Measurements from ENCODE around the gene ITPR3.
A peak's percentile ranks its signal among the peaks of the same experiment; 100 is the strongest.

The ITPR3 gene

DNA sequence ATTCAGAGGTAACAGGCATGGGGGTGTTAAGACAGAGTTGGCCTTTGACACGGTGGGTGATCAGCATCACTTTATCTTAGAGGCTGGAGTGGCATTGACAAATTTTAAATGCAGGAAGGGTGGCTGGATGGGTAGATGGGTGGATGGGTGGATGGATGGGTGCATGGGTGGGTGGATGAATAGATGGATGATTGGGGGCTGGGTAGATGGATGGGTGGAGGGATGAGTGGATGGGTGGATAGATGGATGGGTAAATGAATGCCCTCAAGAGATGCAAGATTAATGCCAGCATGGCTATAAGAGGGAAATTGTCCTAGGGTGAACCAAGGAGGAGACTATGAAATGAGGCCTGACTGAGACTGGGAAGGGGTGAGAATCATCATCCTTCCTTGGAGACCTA lies 18.4 kb downstream of the ITPR3 start:
- DNase-seq = no peak

DNA sequence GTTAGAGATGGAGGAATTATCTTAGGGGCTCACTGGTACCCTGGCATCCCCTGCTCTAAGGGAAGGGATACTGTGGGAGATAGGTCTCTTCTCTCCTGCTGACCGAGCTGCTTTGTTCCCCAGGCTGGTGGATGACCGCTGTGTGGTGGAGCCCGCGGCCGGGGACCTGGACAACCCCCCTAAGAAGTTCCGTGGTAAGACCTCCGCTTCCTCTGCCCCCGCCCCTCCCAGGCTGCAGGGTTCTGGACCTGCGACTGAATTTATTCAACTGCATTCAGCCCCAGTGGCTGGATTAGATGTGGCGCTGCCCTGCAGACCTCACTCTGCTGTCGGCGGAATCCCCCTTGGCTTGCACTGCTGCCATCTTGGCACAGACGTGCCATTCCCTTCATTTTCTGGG lies 19.2 kb downstream of the ITPR3 start:
- DNase-seq = no peak

DNA sequence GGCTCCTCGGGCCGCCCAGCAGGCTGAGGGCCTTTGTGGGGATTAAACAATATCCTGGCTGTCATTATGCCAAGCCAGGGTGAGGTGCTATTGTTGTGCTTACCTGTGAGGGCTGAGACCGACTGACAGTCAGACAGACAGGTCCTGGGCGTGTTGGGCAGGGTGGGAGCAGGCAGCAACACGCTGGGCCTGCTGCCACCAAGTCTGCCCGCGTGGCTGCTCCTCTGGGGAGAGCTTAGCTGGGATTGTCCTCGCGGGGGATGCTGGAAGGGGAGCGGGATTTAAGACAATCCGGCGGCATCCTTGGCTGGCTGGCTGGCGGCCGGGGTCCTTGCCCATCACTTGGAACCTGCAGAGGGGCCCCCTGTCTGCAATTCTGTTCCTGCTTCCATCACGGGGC lies 20.0 kb downstream of the ITPR3 start:
- no peak for DNase-seq

DNA sequence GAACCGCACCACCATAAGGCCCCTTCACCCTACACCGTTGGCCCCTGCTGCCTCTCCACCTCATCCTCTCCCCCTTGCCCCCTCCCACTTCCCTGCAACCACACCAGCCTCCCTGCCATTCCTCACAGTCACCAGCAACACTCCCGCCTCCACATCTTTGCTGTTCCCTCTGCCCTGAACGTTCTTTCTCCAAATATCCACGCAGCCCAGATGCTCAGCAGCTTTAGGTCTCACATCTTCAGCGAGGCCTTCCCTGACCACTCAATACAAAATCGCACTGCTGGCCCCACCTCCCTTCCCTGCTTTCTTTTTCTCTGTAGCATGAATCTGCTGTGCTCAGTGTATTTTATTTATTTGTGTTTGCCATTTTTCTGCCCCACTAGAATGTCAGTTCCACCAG lies 20.5 kb downstream of the ITPR3 start:
- DNase-seq = no peak

DNA sequence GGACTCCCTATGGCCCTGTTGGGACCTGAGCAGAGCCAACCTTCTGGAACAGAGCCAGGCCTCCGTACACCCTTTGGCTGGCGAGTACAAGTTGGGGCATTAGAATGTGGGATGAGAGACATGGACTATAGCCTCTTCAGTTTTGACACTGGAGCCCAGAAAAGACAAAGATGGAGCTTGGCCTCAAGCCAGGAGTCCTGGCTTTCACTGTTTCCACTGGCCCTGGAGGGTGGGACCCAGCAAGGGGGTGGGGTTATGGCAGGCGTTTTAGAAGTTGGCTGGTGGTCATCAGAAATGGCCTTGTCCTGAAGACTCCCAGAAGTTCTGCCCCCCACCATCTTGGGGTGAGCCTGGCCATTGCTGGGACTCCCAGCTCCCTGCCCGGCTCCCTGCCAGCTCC lies 21.8 kb downstream of the ITPR3 start:
- DNase-seq = no peak

DNA sequence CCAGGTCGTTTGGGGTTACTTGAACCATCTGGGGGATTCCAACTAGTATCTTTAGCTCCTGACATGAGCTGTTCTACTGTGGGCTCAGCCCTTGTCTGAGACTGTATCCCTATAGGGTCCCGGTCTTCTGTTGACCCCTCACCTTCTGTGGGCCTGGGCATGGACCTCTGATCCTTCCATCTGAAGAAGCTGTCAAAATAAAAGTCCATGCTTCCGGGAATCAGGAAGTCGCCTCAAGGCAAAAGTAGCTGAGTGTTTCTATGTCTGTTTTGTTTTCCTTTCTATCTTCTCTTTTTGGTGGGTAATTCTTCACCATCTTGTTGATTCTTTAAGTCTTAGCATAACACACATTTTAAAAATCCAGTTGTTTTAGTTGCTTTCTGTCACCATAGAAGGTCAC lies 30.3 kb downstream of the ITPR3 start:
- DNase-seq = no peak

DNA sequence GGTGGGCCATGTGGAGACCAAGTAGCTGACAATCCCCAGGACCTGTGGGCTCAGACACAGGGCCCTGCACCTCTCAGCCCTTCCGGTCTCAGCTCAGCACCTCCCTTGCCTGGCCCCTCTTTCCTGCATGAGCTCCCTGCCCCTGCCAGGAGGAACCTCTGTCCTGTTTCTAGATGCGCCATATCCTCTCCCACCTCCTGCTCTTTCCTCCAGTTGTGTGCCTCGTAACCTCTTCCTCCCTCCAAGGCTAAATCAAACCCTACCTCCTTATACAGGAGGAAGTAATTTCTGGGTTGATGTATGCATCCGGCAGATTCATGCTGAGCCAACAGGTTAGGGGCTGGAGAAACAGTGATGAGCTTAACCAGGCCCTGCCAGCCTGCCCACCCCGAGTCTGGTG lies 30.9 kb downstream of the ITPR3 start:
- DNase-seq = no peak

DNA sequence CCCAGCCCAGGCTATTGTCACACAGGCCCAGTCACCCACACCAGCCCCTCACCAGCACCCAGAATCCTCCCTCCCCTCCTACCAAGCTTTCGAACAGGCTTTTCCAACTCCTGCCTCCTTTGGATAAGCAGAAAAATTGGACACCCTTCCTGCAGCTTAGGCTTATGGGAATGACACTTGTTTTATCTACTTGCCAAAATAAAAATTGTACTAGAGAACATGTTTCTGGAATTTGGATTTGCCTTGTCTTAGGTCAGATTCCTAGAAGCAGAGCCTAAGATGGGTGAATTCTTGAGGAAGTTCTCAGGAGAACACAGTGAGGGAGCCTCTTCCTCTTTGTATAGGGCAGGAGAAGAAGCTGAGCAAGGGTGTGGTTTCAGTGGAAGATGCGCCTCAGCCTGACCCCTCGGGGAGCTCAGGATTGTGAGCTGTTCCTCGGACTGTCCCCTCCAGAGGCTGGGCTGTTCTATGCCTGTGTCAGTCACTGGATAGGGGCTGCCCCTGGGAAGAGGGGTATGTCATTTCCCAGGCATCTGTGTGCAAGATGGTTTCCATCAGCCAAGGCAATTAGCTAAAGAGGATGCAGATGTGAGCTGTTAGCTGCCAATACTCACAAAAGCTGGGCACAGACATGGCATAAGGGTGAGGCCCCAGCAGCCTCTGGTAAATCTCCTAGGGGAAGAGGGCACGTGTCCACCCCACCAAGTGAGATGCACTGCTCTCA lies 33.9 kb downstream of the ITPR3 start:
- DNase-seq = peak; percentile 24 to 57 (median 35)

DNA sequence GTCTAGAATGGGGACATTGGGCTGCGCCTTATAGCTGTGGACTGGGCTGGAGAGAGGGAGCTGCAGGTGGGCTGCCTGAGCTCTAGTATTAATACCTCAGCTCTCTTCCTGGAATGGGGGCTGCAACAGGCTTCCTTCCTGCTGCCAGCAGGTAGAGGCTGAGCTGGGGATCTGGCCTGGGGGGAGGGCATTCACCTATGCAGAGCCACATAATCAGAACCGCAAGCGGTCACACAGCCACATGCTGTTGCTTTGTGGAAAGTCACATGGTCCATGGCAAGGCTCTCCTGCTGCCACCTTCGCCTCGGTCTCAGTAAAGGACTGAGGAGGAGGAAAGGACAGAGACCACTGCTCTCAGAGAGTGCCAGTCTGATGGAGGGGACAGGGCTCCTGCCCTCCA lies 35.7 kb downstream of the ITPR3 start:
- DNase-seq = no peak

DNA sequence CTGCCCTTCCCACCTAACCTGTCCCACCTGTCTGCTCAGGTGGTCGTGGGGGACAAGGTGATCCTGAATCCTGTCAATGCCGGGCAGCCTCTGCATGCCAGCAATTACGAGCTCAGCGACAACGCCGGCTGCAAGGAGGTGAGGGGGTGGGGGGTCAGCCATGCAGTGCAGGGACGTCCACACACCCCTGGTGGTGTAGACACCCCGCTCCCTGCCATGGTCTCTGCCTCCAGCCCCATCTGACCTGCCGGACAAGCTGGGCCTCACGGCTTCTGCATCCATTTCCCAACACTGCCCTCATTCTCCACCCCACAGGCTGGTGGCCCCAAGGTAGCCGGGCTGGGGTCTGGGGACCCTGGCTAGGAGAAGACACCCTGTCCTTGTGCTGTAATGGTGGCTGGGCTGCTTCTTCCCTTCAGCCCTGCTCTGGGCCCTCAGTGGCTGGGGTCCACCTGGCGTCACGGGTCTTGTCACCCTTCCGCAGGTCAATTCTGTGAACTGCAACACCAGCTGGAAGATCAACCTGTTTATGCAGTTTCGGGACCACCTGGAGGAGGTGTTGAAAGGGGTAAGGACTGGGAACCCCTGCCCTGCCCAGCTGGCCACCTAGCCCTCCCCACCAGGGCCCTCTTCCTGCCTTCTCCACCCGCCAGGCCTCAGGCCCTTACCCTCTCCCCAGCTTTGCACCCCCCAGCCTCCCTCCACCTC lies 38.0 kb downstream of the ITPR3 start:
- no peak for DNase-seq

DNA sequence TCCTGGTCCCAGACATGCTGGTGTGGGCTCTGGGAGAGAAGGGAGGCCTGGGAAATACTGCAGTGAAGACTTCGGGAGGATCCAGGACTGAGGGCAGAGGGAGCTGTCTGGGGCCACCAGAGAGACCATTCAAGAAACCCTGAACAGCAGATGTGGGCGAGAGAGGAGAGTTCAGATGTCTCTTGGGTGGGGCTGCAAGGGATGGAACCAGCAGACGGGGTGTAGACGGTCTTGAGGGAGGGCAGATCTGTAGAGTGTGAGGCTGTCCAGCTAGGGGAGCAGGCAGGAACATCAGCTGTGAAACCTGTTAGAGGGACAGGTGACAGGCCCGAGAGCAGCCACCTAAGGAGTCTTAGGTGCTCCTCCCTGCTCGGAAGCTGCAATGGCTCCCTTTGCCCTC lies 38.9 kb downstream of the ITPR3 start:
- DNase-seq = no peak

DNA sequence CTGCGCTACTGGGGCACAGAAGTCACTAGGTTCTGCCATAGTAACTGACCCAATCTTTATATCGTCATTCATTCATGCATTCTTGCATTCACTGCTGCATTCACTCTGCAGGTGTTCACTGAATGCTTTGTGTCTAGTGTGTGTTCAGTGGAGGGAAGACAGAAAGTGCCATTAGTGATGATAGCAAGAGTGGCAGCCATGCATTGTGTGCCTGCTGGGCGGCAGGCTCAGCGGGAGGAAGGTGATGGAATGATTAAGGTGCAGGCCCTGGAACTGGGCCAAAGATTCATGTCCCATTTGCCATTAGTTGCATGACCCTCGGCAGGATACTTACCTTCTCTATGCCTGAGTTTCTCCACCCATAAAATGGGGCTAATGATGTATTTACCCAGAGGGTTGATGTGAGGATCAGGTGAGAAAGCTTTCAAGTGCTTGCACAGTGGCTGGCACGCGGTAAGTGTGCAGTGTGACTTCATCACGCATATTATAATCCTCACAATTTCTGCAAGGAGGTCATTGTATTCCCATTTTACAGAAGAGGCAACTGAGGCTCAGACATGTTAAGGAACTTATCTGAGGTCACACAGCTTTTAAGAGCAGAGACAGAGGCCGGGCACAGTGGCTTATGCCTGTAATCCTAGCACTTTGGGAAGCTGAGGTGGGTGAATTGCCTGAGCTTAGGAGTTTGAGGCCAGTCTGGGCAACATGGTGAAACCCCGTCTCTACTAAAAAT lies 40.1 kb downstream of the ITPR3 start:
- no peak for DNase-seq

DNA sequence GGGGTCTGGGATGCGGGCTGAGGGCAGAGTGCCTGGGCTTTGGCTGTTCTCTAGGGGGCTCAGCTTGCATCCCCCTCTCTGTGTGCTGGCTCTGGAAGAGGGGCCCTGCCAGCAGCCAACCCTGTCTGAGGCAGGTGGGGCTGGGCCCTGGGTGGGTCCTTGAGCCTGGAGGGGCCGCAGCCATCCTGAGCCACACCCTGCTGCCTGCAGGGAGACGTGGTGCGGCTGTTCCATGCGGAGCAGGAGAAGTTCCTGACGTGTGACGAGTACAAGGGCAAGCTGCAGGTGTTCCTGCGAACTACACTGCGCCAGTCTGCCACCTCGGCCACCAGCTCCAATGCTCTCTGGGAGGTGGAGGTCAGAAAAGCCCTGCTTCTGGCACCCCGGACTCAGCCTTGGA lies 41.2 kb downstream of the ITPR3 start:
- DNase-seq = no peak

DNA sequence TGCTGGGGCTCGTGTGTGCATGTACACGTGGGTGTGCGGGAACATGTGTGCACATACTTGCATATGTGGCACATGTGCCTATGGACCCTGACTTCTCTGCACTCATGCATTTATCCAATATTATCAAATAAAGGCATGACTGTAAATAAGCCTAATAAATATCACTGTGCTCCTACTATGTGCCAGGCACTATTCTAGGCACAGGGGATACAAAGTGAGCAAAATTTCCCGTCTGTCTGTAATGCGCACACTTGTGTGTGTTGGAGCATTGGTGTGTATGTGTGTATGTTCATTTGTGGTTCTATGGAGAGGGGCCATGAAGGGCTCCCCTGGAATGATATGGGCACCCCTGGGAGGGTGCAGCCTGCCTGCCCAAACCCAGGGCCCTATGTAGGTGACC lies 41.9 kb downstream of the ITPR3 start:
- no peak for DNase-seq

DNA sequence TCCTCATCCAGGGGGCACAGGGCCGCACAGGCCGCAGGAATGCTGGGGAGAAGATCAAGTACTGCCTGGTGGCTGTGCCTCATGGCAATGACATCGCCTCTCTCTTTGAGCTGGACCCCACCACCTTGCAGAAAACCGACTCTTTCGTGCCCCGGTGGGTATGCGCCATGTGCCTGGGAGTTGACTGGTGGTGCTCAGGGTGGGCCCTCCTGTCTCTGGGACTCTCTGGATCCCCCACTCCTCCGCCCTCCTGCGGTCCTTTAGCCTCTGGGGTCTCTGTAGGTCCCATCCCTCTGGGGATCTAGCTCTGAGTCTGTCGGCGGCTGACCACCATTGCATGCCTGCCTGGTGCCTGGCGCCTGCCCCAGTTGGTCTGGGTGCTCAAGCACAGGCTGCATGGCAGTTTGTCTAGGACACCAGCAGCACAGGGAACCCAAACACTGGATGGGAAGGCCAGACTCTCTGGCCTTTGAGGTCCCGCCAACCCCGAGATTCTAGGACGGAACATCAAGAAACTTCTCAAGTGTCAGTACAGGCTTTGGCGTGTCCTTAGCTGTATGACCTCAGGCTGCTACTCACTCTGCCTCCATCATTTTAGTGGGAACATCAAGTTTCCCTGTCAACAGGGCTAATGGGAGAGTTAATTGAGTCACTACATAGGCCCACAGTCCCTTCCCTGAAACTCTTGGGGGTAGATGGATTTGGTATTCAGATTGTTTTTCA lies 42.8 kb downstream of the ITPR3 start:
- no peak for DNase-seq

DNA sequence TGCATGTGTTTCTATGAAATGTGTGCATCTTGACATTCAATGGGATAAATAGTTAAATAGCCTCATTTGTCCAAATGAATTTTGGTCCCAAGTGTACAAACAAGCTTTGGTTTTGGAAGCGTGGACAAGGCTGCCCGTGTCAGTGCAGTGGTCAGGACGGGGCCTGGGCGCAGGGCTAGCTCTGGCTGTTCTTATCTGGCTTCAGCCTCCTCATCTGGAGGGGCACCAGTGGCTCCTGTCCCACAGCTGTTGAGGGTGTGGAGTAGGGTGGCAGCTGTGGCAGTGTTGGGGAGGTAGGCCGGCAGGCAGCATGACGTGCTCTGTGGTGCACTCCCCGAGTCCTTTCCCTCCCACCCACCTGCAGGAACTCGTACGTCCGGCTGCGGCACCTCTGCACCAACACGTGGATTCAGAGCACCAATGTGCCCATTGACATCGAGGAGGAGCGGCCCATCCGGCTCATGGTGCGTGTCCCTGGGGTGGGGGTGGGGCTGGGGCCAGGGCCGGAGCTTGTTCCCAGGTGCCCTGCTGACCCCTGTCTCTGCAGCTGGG lies 43.5 kb downstream of the ITPR3 start:
- no peak for DNase-seq

DNA sequence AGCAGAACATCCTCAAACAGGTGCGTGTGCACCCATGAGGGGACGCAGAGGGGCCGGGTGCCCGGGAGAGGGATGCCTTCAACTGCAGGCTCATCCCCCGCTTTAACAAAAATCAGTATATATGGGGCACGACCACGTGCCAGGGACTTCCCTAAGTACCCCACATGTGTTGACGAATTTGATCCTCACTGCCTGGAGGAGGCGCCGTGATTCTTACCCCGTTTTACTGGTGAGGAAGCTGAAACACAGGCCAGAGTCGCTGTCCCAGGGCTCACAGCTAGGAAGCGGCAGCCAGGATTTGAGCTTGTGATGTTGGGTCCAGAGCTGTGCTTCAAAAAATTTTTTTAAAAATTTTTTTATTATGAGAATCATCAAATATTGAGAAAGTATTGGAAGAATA lies 44.8 kb downstream of the ITPR3 start:
- no peak for DNase-seq

DNA sequence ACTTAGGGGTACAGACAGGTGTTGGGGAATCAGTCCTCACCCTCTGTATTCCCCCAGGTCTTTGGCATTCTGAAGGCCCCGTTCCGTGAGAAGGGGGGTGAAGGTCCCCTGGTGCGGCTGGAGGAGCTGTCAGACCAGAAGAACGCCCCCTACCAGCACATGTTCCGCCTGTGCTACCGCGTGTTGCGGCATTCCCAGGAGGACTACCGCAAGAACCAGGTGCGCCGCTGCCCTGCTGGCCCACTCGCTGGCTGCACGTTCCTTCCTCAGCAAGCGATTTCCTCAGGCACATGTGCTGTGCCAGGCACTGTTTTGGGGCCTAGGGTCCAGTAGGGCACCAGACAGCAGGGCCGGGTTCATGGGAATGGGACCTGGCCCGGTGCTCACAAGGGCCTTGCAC lies 46.0 kb downstream of the ITPR3 start:
- no peak for DNase-seq

DNA sequence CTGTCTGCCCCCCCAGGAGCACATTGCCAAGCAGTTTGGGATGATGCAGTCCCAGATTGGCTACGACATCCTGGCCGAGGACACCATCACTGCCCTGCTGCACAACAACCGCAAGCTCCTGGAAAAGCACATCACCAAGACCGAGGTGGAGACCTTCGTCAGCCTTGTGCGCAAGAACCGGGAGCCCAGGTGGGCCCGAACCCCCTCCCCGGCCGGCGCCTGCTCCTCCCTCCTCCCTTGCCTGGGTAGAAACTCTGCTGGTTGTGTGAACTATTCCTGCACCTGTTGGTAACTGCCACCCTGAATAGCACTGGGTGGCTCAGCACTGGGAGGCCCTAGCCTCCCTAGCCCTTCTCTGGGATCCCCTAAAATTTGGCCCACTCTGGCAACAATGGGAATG lies 46.7 kb downstream of the ITPR3 start:
- no peak for DNase-seq

DNA sequence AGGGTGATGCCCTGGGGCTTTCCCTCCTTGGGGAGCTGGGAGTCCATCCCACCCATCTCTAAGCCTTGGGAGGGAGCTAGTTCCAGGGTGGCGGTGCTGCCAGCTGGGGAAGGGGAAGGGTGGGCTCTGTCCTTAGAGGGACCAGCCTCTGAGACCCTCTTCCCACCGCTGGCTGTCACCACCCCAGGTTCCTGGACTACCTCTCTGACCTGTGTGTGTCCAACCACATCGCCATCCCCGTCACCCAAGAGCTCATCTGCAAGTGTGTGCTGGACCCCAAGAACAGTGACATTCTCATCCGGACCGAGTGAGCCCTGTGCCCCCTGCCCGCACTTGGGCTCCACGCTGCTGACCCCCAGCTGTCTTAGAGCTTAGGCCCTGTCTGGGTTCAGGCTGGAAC lies 47.2 kb downstream of the ITPR3 start:
- no peak for DNase-seq

DNA sequence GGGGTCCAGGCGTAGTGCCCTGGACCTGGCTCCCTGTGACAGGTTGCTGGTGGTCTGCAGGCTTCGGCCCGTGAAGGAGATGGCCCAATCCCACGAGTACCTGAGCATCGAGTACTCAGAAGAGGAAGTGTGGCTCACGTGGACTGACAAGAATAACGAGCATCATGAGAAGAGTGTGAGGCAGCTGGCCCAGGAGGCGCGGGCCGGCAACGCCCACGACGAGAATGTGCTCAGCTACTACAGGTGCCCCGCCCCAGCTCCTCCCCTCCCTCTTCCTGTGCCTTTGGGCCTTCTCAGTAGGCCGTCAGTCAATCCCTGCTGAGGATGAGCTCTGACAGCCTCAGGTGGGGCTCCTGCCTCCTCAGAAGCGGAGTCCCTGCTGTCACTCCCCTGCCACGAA lies 47.8 kb downstream of the ITPR3 start:
- no peak for DNase-seq

DNA sequence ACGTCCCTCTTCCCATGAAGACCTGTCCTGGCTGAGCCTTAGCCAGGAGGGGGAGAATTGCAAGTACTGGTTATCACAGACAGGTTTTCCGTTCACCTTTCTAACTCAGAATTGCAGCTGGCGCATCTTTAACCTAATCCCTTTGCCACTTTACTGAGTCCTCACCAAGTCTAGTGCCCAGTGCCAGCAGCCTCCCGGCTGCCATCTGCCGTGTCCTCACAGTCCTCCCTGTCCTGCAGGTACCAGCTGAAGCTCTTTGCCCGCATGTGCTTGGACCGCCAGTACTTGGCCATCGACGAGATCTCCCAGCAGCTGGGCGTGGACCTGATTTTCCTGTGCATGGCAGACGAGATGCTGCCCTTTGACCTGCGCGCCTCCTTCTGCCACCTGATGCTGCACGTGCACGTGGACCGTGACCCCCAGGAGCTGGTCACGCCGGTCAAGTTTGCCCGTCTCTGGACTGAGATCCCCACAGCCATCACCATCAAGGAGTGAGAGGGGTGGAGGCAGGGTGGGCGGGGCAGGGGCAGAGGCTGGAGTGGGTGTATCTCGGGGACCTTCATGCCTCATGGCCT lies 49.1 kb downstream of the ITPR3 start:
- DNase-seq = no peak
